GM23248 (cell line): ENCODE measurements around the gene LCE1F. TPM values are rescaled to one million over a fixed set of nuclear protein-coding genes. Genes with fewer than 3 reads are reported as not detected.

Source experiments
- DNase-seq: peaks from one replicate; pipeline ENCODE4 v3.0.0-alpha.2; 2015
- H2AFZ ChIP-seq: fragments of 200-600 bp; sonication (generic); 2 replicates; pipeline ENCODE4 v1.6.1; 2016; ENCODE audit warnings: antibody characterized with exemption
- H3F3A ChIP-seq: fragments of 200-600 bp; sonication (generic); 2 replicates; pipeline ENCODE4 v1.6.1; 2016; ENCODE audit warnings: mild to moderate bottlenecking, antibody characterized with exemption, mixed run types; ENCODE audit not compliant: insufficient read depth
- H3K27ac ChIP-seq: fragments of 200-600 bp; sonication (generic); 2 replicates; pipeline ENCODE4 v1.5.1; 2016; ENCODE audit warnings: mild to moderate bottlenecking
- H3K27me3 ChIP-seq: fragments of 200-600 bp; sonication (generic); replicated peaks from 2 replicates; pipeline ENCODE4 v1.6.1; 2016; ENCODE audit warnings: mild to moderate bottlenecking; ENCODE audit not compliant: insufficient read depth
- H3K36me3 ChIP-seq: fragments of 200-600 bp; sonication (generic); 2 replicates; pipeline ENCODE4 v1.6.1; 2016; ENCODE audit warnings: low read depth, mild to moderate bottlenecking
- H3K4me1 ChIP-seq: fragments of 200-600 bp; sonication (generic); 2 replicates; pipeline ENCODE4 v1.6.1; 2016; ENCODE audit warnings: mild to moderate bottlenecking; ENCODE audit not compliant: insufficient read depth
- H3K4me2 ChIP-seq: fragments of 200-600 bp; sonication (generic); one replicate; pipeline ENCODE4 v1.6.1; 2016; ENCODE audit warnings: mild to moderate bottlenecking; ENCODE audit not compliant: unreplicated experiment
- H3K4me3 ChIP-seq: fragments of 200-600 bp; sonication (generic); 2 replicates; pipeline ENCODE4 v1.5.1; 2016; ENCODE audit warnings: mild to moderate bottlenecking
- H3K79me2 ChIP-seq: fragments of 200-600 bp; sonication (generic); 2 replicates; pipeline ENCODE4 v1.6.1; 2016; ENCODE audit warnings: mild to moderate bottlenecking; ENCODE audit not compliant: insufficient read depth
- H3K9ac ChIP-seq: fragments of 200-600 bp; sonication (generic); 2 replicates; pipeline ENCODE4 v1.6.1; 2016; ENCODE audit warnings: mild to moderate bottlenecking
- H3K9me2 ChIP-seq: fragments of 200-600 bp; sonication (generic); 2 replicates; pipeline ENCODE4 v1.6.1; 2016; ENCODE audit warnings: mixed run types, mild to moderate bottlenecking, moderate library complexity; ENCODE audit not compliant: insufficient read depth
- H3K9me3 ChIP-seq: fragments of 200-600 bp; sonication (generic); one replicate; pipeline ENCODE4 v1.6.1; 2017; ENCODE audit warnings: low read depth
- H4K20me1 ChIP-seq: fragments of 200-600 bp; sonication (generic); 2 replicates; pipeline ENCODE4 v1.6.0; 2016; ENCODE audit not compliant: insufficient read depth
- EZH2 ChIP-seq: fragments of 200-600 bp; sonication (generic); IDR thresholded peaks from 2 replicates; pipeline ENCODE4 v1.6.1; 2018; ENCODE audit warnings: antibody characterized with exemption, mild to moderate bottlenecking; ENCODE audit not compliant: insufficient read depth, poor library complexity, severe bottlenecking
- EZH2phosphoT487 ChIP-seq: fragments of 200-600 bp; sonication (generic); IDR thresholded peaks from 2 replicates; pipeline ENCODE4 v1.6.1; 2018; ENCODE audit warnings: antibody characterized with exemption, moderate library complexity, mild to moderate bottlenecking, low read depth; ENCODE audit not compliant: insufficient read depth
- WGBS, 2 experiments: methylation state at CpG; one replicate each; pipeline ENCODE4 v1.1.6; 2015 to 2017; ENCODE audit warnings: low lambda C conversion rate in 2 of 2, low coverage in 1 of 2; ENCODE audit errors: missing lambda C conversion rate in 2 of 2; 5-methylcytosine and 5-hydroxymethylcytosine counted together
- in situ Hi-C: fragments of 300-500 bp; cut with MboI; formaldehyde crosslinking; loops from 2 replicates; pipeline ENCODE4 v1.15.0; 2020
- polyA plus RNA-seq: library from polyadenylated mRNA; unstranded; fragments of >200 nt; fragmentation: Nextera tagmentation; extraction: Ambion mirVana; gene quantifications from 2 replicates; pipeline ENCODE4 v1.2.1, GENCODE V29; 2016
- total RNA-seq: library from RNA; depleted of rRNA; stranded (reverse); fragments of >200 nt; shearing (Covaris generic); gene quantifications from 2 replicates; pipeline ENCODE4 v1.2.3, GENCODE V29; 2014

LCE1F gene
- total and polyA plus RNA-seq, 2 experiments from 2014 or later, result 1.1 TPM; not detected in 1

DNA sequence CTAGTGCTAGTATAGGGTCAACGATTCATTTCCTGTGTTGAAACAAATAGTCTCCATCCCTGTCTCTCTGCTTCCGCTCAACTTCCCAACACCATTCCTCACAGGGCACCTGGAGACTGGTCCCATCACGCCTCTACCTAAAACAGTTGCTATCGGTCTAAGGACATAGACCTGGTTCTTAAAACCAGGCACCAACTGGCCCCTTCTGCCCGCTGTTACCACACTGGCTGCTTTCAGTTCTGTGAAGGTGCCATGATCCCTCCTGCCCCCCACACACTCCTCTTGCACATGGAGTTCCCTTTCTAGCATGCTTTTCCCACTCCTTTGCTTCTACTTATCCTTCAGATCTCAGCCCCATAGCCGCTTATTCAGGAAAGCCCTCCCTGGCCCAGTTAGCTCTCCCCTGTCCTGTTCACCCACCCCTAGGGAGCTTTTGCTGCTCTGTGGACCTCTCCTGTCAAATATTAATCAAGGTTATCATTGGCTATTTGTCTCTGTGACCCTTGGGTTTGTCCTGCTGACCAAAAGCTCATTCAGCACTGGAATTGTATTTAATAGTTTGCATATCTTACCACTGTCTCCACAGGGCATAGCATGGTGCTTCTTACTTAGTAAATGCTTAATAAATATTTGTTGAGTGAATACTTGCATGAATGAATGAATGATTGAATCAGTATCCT lies 29.0 kb upstream of the LCE1F start:
- H3K27ac ChIP-seq, result peak overlapping the region; percentile 83
- no peaks in the 10 kb centered on the region for H3K27me3 ChIP-seq
- no peaks in the 10 kb centered on the region for H3K9me3 ChIP-seq
- no peak overlapping the region for H3K9ac ChIP-seq
- no peak overlapping the region for H3K4me2 ChIP-seq
- no peaks in the 10 kb centered on the region for H3K36me3 ChIP-seq
- H2AFZ ChIP-seq, result peak overlapping the region; percentile 13; the same call in 1 of the 2 replicates
- in situ Hi-C loops, result no loop called here
- 67 to 79% methylated on average over 6 of the region's 6 CpGs for WGBS, 2 experiments
- H3F3A ChIP-seq, result peaks cover 45% of the 10 kb centered on the region
- no peak for DNase-seq
- no peaks in the 10 kb centered on the region; the same call in 1 of the 2 replicates for H3K9me2 ChIP-seq
- no peaks in the 10 kb centered on the region for H3K79me2 ChIP-seq
- no peak for TF ChIP-seq EZH2phosphoT487
- no peak for TF ChIP-seq EZH2
- peaks cover 74% of the 10 kb centered on the region for H3K4me1 ChIP-seq
- no peak overlapping the region for H3K4me3 ChIP-seq
- H4K20me1 ChIP-seq, result no peaks in the 10 kb centered on the region

DNA sequence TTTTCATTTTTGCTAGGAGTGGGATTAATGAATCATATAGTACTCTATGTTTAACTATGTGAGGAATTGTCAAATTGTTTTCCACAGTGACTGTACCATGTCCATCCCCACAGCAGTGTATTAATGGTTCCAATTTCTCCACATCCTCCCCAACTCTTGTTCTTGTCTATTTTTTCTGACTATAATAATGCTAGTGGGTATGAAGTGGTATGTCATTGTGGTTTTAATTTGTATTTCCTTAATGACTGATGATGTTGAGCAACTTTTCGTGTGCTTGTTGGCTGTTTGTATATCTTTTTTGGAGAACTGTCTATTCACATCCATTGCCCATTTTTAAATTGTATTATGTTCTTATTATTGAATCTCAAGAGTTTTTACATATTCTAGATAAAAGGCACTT lies 27.1 kb upstream of the LCE1F start:
- 0% methylated on average over 1 of the region's 1 CpG for WGBS, 2 experiments
- Histone ChIP-seq H3K36me3 (no peaks in the 10 kb centered on the region), H3F3A (peaks cover 39% of the 10 kb centered on the region), H3K4me2 (peak overlapping the region; percentile 22), H3K4me1 (peaks cover 73% of the 10 kb centered on the region), H3K27me3 (no peaks in the 10 kb centered on the region), H3K9me3 (no peaks in the 10 kb centered on the region), H3K27ac (peak overlapping the region; percentile 16), H3K79me2 (no peaks in the 10 kb centered on the region), H3K9me2 (no peaks in the 10 kb centered on the region), H2AFZ (no peak overlapping the region), H3K4me3 (no peak overlapping the region), H3K9ac (no peak overlapping the region), H4K20me1 (no peaks in the 10 kb centered on the region)
- peak; percentile 58 for DNase-seq
- no peak for TF ChIP-seq EZH2phosphoT487
- TF ChIP-seq EZH2, result no peak
- in situ Hi-C loops, result no loop called here

DNA sequence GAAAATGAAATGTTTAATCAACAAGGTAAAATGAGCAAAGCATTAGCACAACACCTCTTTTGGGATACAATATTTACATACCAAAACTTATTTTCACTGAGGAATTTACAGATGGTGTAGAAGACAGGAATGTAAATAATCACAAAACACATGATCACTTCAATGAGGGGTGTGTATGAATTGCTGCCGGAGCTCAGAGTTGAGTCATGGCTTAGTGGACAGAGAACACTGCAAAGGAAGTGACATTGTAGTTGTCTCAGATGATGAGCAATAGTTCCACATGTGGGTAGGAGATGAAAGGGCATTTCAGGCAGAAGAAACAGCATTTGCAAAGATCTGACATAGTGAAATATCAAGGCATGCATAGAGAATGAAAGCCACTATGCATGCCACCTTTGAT lies 22.7 kb upstream of the LCE1F start:
- 0% methylated on average over 1 of the region's 1 CpG for WGBS, 2 experiments
- H3F3A ChIP-seq, result peaks cover 22% of the 10 kb centered on the region
- in situ Hi-C loops, result no loop called here
- H3K27ac ChIP-seq, result peak overlapping the region; percentile 66
- H3K9ac ChIP-seq, result no peak overlapping the region
- peak overlapping the region; percentile 66 for H3K4me2 ChIP-seq
- no peaks in the 10 kb centered on the region for H3K79me2 ChIP-seq
- H3K36me3 ChIP-seq, result no peaks in the 10 kb centered on the region
- no peaks in the 10 kb centered on the region for H3K9me2 ChIP-seq
- no peak overlapping the region for H2AFZ ChIP-seq
- no peak for TF ChIP-seq EZH2
- no peak for TF ChIP-seq EZH2phosphoT487
- H3K27me3 ChIP-seq, result no peaks in the 10 kb centered on the region
- H3K4me1 ChIP-seq, result peaks cover 39% of the 10 kb centered on the region
- DNase-seq, result peak; percentile 96
- H3K9me3 ChIP-seq, result no peaks in the 10 kb centered on the region
- H4K20me1 ChIP-seq, result no peaks in the 10 kb centered on the region
- H3K4me3 ChIP-seq, result peak overlapping the region; percentile 31; the same call in 1 of the 2 replicates

DNA sequence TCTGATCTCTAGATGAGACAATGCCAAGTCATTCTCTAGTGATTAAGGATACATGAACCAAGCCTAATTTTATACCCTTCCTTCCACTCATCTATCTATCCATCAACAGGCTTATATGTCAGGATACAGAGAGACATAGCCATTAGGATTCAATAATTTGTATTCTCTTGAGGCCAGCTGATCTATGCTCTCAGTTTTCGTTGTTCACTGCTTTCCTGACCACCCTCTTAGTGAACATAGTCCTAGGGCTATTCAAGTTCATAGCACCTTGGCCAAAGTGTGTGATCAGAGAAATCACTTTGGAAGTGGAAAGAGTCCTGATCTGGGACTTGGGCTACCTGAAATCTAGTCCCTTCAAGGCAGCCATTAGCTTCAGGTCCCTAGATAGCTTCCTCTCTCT lies 21.4 kb upstream of the LCE1F start:
- no peak for DNase-seq
- H2AFZ ChIP-seq, result 0 out of 2 replicates have a peak overlapping the region, but pooled peaks have one; percentile 7
- H3K36me3 ChIP-seq, result no peaks in the 10 kb centered on the region
- no peak overlapping the region for H3K9ac ChIP-seq
- H3F3A ChIP-seq, result peaks cover 14% of the 10 kb centered on the region
- TF ChIP-seq EZH2phosphoT487, result no peak
- TF ChIP-seq EZH2, result no peak
- in situ Hi-C loops, result no loop called here
- H3K27ac ChIP-seq, result no peak overlapping the region
- H3K4me3 ChIP-seq, result no peak overlapping the region
- no peak overlapping the region for H3K4me2 ChIP-seq
- H3K4me1 ChIP-seq, result peaks cover 35% of the 10 kb centered on the region
- 34 to 42% methylated on average over 1 of the region's 1 CpG for WGBS, 2 experiments
- no peaks in the 10 kb centered on the region for H4K20me1 ChIP-seq
- no peaks in the 10 kb centered on the region for H3K79me2 ChIP-seq
- no peaks in the 10 kb centered on the region for H3K27me3 ChIP-seq
- H3K9me2 ChIP-seq, result no peaks in the 10 kb centered on the region
- no peaks in the 10 kb centered on the region for H3K9me3 ChIP-seq

GRCh38 chr1:152756872-152757271 lies 18.1 kb upstream of the LCE1F start:
- H3K4me3 ChIP-seq, result no peak overlapping the region
- no peak overlapping the region for H2AFZ ChIP-seq
- H3K9me3 ChIP-seq, result no peaks in the 10 kb centered on the region
- in situ Hi-C loops, result no loop called here
- no peak overlapping the region for H3K9ac ChIP-seq
- H3K4me2 ChIP-seq, result no peak overlapping the region
- WGBS, 2 experiments, result 52 to 53% methylated on average over 2 of the region's 2 CpGs
- no peaks in the 10 kb centered on the region for H3K79me2 ChIP-seq
- peaks cover 18% of the 10 kb centered on the region for H3F3A ChIP-seq
- peaks cover 32% of the 10 kb centered on the region for H3K4me1 ChIP-seq
- no peaks in the 10 kb centered on the region for H3K27me3 ChIP-seq
- no peak overlapping the region for H3K27ac ChIP-seq
- H3K36me3 ChIP-seq, result no peaks in the 10 kb centered on the region
- no peaks in the 10 kb centered on the region for H4K20me1 ChIP-seq
- no peaks in the 10 kb centered on the region for H3K9me2 ChIP-seq
- TF ChIP-seq EZH2phosphoT487 (no peak), EZH2 (no peak)
- peak; percentile 42 for DNase-seq
